ENCODE results near the gene MAP2K5. TPM values are rescaled to one million over a fixed set of nuclear protein-coding genes. Genes with fewer than 3 reads are reported as not detected.

Gene MAP2K5
- total RNA-seq, 1 experiment from 2014 or later = 15.0 TPM

DNA sequence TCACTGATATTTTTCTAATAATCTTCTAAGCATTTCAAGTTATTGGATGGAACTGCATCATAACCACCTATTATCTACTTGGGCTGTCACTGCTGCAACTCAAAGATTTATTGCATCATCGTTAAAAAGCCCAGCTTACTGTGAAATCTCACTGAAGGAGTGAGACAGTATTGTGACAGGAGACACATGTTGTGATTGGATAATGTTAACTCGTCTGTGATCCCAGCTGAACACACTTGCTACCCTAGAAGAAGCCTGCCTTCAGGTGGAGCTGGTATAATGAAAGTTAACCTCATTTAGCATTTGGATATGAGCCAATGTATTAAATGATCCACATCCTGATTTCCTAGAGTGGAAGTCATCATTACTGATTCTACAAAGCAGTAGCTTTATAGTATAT is 138.1 kb downstream of the MAP2K5 start:
- Histone ChIP-seq H3K9ac (ENCODE audit: extremely low read depth, insufficient read length, low read length) (no peak overlapping the region), H4K91ac (ENCODE audit: insufficient read length, low read depth, low read length) (no peak overlapping the region), H3T11ph (ENCODE audit: low read length) (no peak overlapping the region), H3K9me3 (ENCODE audit: control insufficient read depth, low read depth, low read length) (no peaks in the 10 kb centered on the region), H2BK5ac (ENCODE audit: insufficient read length, low read length) (no peak overlapping the region), H2AK5ac (ENCODE audit: insufficient read length, low read length) (no peak overlapping the region), H3K14ac (ENCODE audit: insufficient read depth, low read length) (no peak overlapping the region), H4K20me1 (ENCODE audit: control insufficient read depth, insufficient read depth, insufficient read length) (no peaks in the 10 kb centered on the region), H3K23ac (ENCODE audit: insufficient read length, low read depth, low read length) (no peak overlapping the region), H3K4me2 (ENCODE audit: insufficient read depth, insufficient read length, low read length) (no peak overlapping the region), H3K56ac (ENCODE audit: insufficient read length, low read depth, low read length) (no peak overlapping the region), H3K4ac (ENCODE audit: low read depth, low read length) (no peak overlapping the region), H3K79me2 (ENCODE audit: insufficient read depth, low read length) (no peaks in the 10 kb centered on the region), H3K79me1 (ENCODE audit: insufficient read depth, low read depth, low read length, poor library complexity, severe bottlenecking) (no peaks in the 10 kb centered on the region), H3K4me1 (ENCODE audit: insufficient read depth, low read length) (no peaks in the 10 kb centered on the region), H3K23me2 (ENCODE audit: insufficient read length, low read depth, low read length, poor library complexity, severe bottlenecking) (no peaks in the 10 kb centered on the region), H2AFZ (ENCODE audit: low read length) (no peak overlapping the region), H2BK20ac (ENCODE audit: low read depth, low read length, poor library complexity, severe bottlenecking) (no peak overlapping the region), H2BK12ac (ENCODE audit: insufficient read length, low read depth, low read length) (no peak overlapping the region), H3K27ac (ENCODE audit: insufficient read length, low read depth, low read length) (no peak overlapping the region), H3K27me3 (ENCODE audit: insufficient read depth, low read length) (no peaks in the 10 kb centered on the region), H4K8ac (replicated peaks; ENCODE audit: insufficient read length, low read depth, low read length) (no peak overlapping the region), H2BK15ac (ENCODE audit: low read depth, low read length) (no peak overlapping the region), H2BK120ac (ENCODE audit: low read depth, low read length, poor library complexity, severe bottlenecking) (no peak overlapping the region), H4K5ac (ENCODE audit: insufficient read length, low read depth, low read length) (no peak overlapping the region), H3K18ac (ENCODE audit: insufficient read length, low read depth, low read length) (no peak overlapping the region)
- DNase-seq = no peak
- H3K4me3 Mint-ChIP-seq = no peak overlapping the region
- H3K4me1 Mint-ChIP-seq = 0 out of 4 replicates have a peak, but pooled peaks cover 0 to 3% of the 10 kb centered on the region in 2 experiments
- H3K36me3 Mint-ChIP-seq (ENCODE audit: insufficient read depth in 1 of 3, low read depth in 3 of 3) = peaks cover 8 to 26% (median 19%) of the 10 kb centered on the region in 3 experiments
- H3K27ac Mint-ChIP-seq = no peak overlapping the region
- H3K27me3 Mint-ChIP-seq (ENCODE audit: low read depth) = no peaks in the 10 kb centered on the region
- H3K9me3 Mint-ChIP-seq = peaks cover 25 to 26% of the 10 kb centered on the region in 2 experiments
- WGBS (ENCODE audit: extremely low coverage, insufficient read length, low lambda C conversion rate) = no CpG with 5 or more reads among the region's 2 CpGs
- TF ChIP-seq, protein P1, sequence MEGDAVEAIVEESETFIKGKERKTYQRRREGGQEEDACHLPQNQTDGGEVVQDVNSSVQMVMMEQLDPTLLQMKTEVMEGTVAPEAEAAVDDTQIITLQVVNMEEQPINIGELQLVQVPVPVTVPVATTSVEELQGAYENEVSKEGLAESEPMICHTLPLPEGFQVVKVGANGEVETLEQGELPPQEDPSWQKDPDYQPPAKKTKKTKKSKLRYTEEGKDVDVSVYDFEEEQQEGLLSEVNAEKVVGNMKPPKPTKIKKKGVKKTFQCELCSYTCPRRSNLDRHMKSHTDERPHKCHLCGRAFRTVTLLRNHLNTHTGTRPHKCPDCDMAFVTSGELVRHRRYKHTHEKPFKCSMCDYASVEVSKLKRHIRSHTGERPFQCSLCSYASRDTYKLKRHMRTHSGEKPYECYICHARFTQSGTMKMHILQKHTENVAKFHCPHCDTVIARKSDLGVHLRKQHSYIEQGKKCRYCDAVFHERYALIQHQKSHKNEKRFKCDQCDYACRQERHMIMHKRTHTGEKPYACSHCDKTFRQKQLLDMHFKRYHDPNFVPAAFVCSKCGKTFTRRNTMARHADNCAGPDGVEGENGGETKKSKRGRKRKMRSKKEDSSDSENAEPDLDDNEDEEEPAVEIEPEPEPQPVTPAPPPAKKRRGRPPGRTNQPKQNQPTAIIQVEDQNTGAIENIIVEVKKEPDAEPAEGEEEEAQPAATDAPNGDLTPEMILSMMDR (conservative IDR thresholded peaks at IDR 0.05) = no peak
